ENCODE data around the gene SLC22A15.

DNA sequence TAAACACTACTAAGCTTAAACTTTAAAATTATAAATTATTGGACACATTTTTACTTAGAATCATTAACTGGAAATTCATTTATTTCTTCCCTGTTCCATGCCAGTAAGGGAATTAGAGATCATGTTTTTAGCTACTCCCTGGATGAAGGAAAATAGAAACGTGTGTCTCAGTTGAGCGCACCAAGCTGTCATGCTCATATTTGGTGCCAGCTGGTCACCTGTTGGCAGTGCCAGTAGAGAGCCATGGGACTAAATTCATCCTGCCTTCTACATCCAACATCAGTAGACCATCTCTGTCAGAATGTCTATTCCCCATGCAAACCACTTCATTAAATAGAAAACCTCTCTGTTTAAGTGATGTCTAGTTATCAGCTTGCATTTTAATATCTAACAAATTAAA is 17.4 kb upstream of the SLC22A15 start:
- TF ChIP-seq, protein P1, sequence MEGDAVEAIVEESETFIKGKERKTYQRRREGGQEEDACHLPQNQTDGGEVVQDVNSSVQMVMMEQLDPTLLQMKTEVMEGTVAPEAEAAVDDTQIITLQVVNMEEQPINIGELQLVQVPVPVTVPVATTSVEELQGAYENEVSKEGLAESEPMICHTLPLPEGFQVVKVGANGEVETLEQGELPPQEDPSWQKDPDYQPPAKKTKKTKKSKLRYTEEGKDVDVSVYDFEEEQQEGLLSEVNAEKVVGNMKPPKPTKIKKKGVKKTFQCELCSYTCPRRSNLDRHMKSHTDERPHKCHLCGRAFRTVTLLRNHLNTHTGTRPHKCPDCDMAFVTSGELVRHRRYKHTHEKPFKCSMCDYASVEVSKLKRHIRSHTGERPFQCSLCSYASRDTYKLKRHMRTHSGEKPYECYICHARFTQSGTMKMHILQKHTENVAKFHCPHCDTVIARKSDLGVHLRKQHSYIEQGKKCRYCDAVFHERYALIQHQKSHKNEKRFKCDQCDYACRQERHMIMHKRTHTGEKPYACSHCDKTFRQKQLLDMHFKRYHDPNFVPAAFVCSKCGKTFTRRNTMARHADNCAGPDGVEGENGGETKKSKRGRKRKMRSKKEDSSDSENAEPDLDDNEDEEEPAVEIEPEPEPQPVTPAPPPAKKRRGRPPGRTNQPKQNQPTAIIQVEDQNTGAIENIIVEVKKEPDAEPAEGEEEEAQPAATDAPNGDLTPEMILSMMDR (IDR thresholded peaks at IDR 0.05) = no peak
- TF ChIP-seq POLR2A (IDR thresholded peaks at IDR 0.05) (no peak), POLR2AphosphoS5 (IDR thresholded peaks at IDR 0.05) (no peak)
